BJ (cell line): ENCODE data around the gene HOXC11. TPM values are rescaled to one million over a fixed set of nuclear protein-coding genes. Genes with fewer than 3 reads are reported as not detected.
A peak's percentile ranks its signal among the peaks of the same experiment; 100 is the strongest.

Experiments used
- CTCF ChIA-PET: fragments of 350-600 bp; formaldehyde crosslinking; extraction: SDS; loops from one replicate; lab custom pipeline; 2021; ENCODE audit warnings: antibody characterized with exemption, inconsistent platforms; lab: Yijun Ruan, JAX
- POLR2A ChIA-PET: fragments of 300-600 bp; sonication (Branson Sonifier 250); formaldehyde crosslinking; extraction: SDS; loops from one replicate; lab custom pipeline; 2021; ENCODE audit warnings: antibody characterized with exemption; lab: Charles Lee
- DNase-seq: peaks from one replicate; pipeline ENCODE4 v3.0.0-alpha.2; 2011; ENCODE audit warnings: low read depth
- H3K27me3 ChIP-seq: 2 replicates; pipeline ENCODE4 v1.6.0; 2011; ENCODE audit warnings: low read length; ENCODE audit not compliant: control insufficient read depth, insufficient read depth
- H3K36me3 ChIP-seq: 2 replicates; pipeline ENCODE4 v1.5.1; 2011; ENCODE audit warnings: low read length; ENCODE audit not compliant: control insufficient read depth, insufficient read depth
- H3K4me3 ChIP-seq: 2 replicates; pipeline ENCODE4 v1.5.1; 2011; ENCODE audit warnings: low read depth, mild to moderate bottlenecking, control low read depth, low read length
- CTCF ChIP-seq: IDR thresholded peaks from 2 replicates; pipeline ENCODE4 v1.5.1; 2011; ENCODE audit warnings: low read depth, mild to moderate bottlenecking, control low read depth, inconsistent platforms, low read length, moderate library complexity; ENCODE audit not compliant: insufficient read depth
- polyA plus RNA-seq: library from polyadenylated mRNA; depleted of rRNA; stranded (reverse); fragments of >200 nt; gene quantifications from 2 replicates; pipeline ENCODE4 v1.2.3, GENCODE V29; 2011

The HOXC11 gene
- polyA plus RNA-seq, 1 experiment = 4.9 TPM

- no peak for TF ChIP-seq CTCF
- POLR2A ChIA-PET = no interaction called here
- DNase-seq = no peak
- CTCF ChIA-PET = interaction anchor here (0.5 to 16.8 kb wide), 7 partner anchors 16 to 234 kb away, joined by 3 to 213 read pairs (median 56); partner anchors contain the start of genes HOXC10 and HOXC6
- H3K36me3 ChIP-seq = no peaks in the 10 kb centered on the region
- no peak overlapping the region for H3K4me3 ChIP-seq
- H3K27me3 ChIP-seq = no peaks in the 10 kb centered on the region; the same call in 1 of the 2 replicates
These were observed 30.0 kb downstream of the HOXC11 start for GRCh38 chr12:54002915-54003389.

DNA sequence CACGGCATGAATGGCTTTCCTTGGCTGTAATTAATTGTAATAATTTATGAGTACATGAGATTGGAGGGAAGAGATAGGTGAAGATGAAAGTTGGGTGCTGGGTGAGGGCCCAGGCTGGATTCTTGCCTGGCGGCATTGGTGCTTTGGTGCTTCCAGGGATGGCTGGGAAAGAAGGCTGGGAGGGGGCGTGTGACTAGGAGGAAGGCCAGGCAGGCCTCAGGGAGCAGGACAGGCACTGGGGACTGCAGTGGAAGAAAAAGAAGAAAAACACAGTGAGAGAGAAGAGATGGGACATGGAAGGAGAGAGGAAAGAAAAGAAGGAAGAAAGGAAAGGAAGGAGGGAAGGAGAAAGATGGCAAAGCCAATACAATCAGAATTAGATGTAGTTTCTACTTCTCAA, 30.7 kb downstream of the HOXC11 start:
- ChIA-PET CTCF (interaction anchor here (0.9 to 16.8 kb wide), 11 partner anchors 10 to 235 kb away, joined by 3 to 213 read pairs (median 4); partner anchors contain the start of gene HOXC10), POLR2A (no interaction called here)
- Histone ChIP-seq H3K36me3 (no peaks in the 10 kb centered on the region), H3K27me3 (peaks cover 3% of the 10 kb centered on the region; the same call in 1 of the 2 replicates), H3K4me3 (no peak overlapping the region)
- DNase-seq = no peak
- TF ChIP-seq CTCF = no peak

GRCh38 chr12:54004063-54004840, 31.3 kb downstream of the HOXC11 start:
- Histone ChIP-seq H3K36me3 (no peaks in the 10 kb centered on the region), H3K4me3 (no peak overlapping the region), H3K27me3 (peaks cover 3% of the 10 kb centered on the region; the same call in 1 of the 2 replicates)
- DNase-seq = no peak
- ChIA-PET CTCF (interaction anchor here (0.7 to 16.8 kb wide), 16 partner anchors 9 to 235 kb away, joined by 3 to 213 read pairs (median 3); partner anchors contain the start of genes HOXC10 and HOXC5), POLR2A (no interaction called here)
- peak; percentile 26; the same call in 1 of the 2 replicates for TF ChIP-seq CTCF

DNA sequence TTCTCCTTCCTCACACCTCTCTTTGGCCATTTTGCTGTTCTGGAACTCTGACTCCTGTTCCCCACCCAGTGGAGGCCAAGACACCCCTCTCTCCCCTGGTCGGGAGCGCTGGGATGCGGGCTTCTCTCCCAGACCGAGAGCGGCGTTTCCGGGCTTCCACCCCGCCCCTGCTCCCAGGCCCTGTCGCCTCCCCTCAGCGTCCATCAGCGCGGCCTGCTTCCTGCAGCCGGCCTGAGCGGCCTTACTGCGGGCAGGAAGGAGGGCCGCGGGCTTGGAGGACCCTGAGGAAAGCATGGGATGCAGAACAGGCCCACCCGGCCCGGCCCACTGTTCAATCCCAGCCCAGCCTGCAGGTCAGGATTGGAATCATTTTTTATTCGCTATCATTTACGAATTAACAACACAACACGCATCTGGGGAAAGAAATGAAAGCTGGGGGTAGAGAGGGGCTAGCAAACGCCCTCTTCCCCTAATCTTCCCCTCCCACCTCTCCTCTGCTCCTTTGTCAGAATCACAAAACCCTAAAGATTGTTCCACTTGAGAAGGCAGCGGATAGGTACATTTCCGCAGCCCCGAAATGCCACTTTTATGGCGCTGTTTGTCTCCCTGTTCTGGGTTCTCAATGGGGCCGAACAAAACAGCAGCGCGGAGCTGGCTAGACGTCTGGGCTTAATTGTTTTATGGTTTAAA, 32.1 kb downstream of the HOXC11 start:
- H3K27me3 ChIP-seq = peaks cover 7% of the 10 kb centered on the region
- no peak overlapping the region for H3K4me3 ChIP-seq
- ChIA-PET POLR2A (no interaction called here), CTCF (interaction anchor here (0.7 to 16.8 kb wide), 17 partner anchors 10 to 211 kb away, joined by 3 to 213 read pairs (median 6); partner anchors contain the start of genes HOXC10 and HOXC5)
- TF ChIP-seq CTCF = no peak
- H3K36me3 ChIP-seq = no peaks in the 10 kb centered on the region
- DNase-seq = no peak

DNA sequence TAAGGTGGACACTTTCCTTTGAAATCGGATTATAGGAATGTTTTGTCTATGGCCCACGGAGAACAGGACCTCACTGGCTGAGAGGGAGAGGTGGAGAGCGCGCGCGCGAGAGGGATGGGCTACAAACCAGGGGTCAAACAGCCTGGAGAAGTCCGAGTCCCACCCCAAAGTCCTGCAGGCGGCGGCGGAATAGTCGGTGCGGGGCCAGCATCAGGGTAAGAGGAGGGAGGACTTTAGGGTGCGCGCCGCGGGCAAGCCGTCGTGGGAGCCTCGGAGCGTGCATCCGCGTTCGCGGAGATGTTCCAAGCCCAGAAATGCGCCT, 32.6 kb downstream of the HOXC11 start:
- Histone ChIP-seq H3K4me3 (no peak overlapping the region), H3K36me3 (no peaks in the 10 kb centered on the region), H3K27me3 (peaks cover 12% of the 10 kb centered on the region)
- no peak for TF ChIP-seq CTCF
- ChIA-PET CTCF (interaction anchor here (0.6 to 16.8 kb wide), 19 partner anchors 8 to 211 kb away, joined by 3 to 213 read pairs (median 5); partner anchors contain the start of genes HOXC10 and SMUG1), POLR2A (no interaction called here)
- no peak for DNase-seq
